GM18861 (cell line): Measurements from ENCODE around the gene TIAM2.
A peak's percentile ranks its signal among the peaks of the same experiment; 100 is the strongest.
"Not testable (repeated sequence)": the region's sequence is repeated elsewhere in the genome, so short reads cannot be mapped to it uniquely, and the experiment has no call there.

Experiments used
- ATAC-seq: cut with Tn5 transposase; IDR thresholded peaks from one replicate; pipeline ENCODE4 v1.9.1; 2021; ENCODE audit not compliant: unreplicated experiment

Gene TIAM2

GRCh38 chr6:155157101-155157500 is 162.0 kb downstream of the TIAM2 start:
- ATAC-seq = no peak

- no peak for ATAC-seq
Measured at GRCh38 chr6:155158030-155158843, 163.1 kb downstream of the TIAM2 start.

GRCh38 chr6:155162682-155163081 is 167.6 kb downstream of the TIAM2 start:
- no peak for ATAC-seq

- ATAC-seq = no peak
Measured at GRCh38 chr6:155163601-155164000, 168.5 kb downstream of the TIAM2 start.

GRCh38 chr6:155165029-155165710 is 170.1 kb downstream of the TIAM2 start:
- ATAC-seq = no peak

- no peak for ATAC-seq
Measured at GRCh38 chr6:155170519-155170918, 175.4 kb downstream of the TIAM2 start.

GRCh38 chr6:155171109-155171746 is 176.1 kb downstream of the TIAM2 start:
- ATAC-seq = peak; percentile 65

- no peak for ATAC-seq
Measured at GRCh38 chr6:155171747-155172449, 176.8 kb downstream of the TIAM2 start.

- ATAC-seq = no peak
Measured at GRCh38 chr6:155173488-155173887, 178.4 kb downstream of the TIAM2 start.

- ATAC-seq = peak; percentile 36
Measured at GRCh38 chr6:155174576-155175211, 179.6 kb downstream of the TIAM2 start.

- peak; percentile 19 for ATAC-seq
Measured at GRCh38 chr6:155177363-155177961, 182.3 kb downstream of the TIAM2 start.

- ATAC-seq = peak; percentile 66
Measured at GRCh38 chr6:155181498-155181897, 186.4 kb downstream of the TIAM2 start.

GRCh38 chr6:155182103-155182502 is 187.0 kb downstream of the TIAM2 start:
- no peak for ATAC-seq

- peak; percentile 29 for ATAC-seq
Measured at GRCh38 chr6:155183095-155183494, 188.0 kb downstream of the TIAM2 start.

- not testable (repeated sequence) for ATAC-seq
Measured at GRCh38 chr6:155185041-155185440, 189.9 kb downstream of the TIAM2 start.

GRCh38 chr6:155185544-155185943 is 190.4 kb downstream of the TIAM2 start:
- no peak for ATAC-seq

- no peak for ATAC-seq
Measured at GRCh38 chr6:155186052-155186658, 191.0 kb downstream of the TIAM2 start.

GRCh38 chr6:155187106-155187505 is 192.0 kb downstream of the TIAM2 start:
- no peak for ATAC-seq

GRCh38 chr6:155187994-155188706 is 193.0 kb downstream of the TIAM2 start:
- no peak for ATAC-seq
